Suprapubic skin (tissue), 4 donors: ENCODE data around the gene COL25A1.

ENCODE experiments used
- CTCF ChIP-seq, 2 donors: fragments of 200-600 bp in 1 of 2; fragments of 450-650 bp in 1 of 2; sonication (generic) in 1 of 2; IDR thresholded peaks; one replicate each; pipeline ENCODE4 v1.5.1; 2016 to 2019; ENCODE audit warnings: antibody characterized with exemption in 2 of 2, mild to moderate bottlenecking in 1 of 2, moderate library complexity in 1 of 2
- POLR2A ChIP-seq, 2 donors: fragments of 450-650 bp; IDR thresholded peaks; one replicate each; pipeline ENCODE4 v1.6.1; 2017; ENCODE audit warnings: antibody characterized with exemption in 2 of 2, mild to moderate bottlenecking in 2 of 2, moderate library complexity in 2 of 2
- POLR2AphosphoS5 ChIP-seq, 3 donors: sonication (generic); formaldehyde crosslinking; IDR thresholded peaks; one replicate each; pipeline ENCODE4 v1.6.1; 2017; ENCODE audit warnings: antibody characterized with exemption in 3 of 3

GRCh38 chr4:108877821-108878220, 424.6 kb downstream of the COL25A1 start:
- TF ChIP-seq POLR2A (IDR thresholded peaks at IDR 0.05) = no peak
- TF ChIP-seq CTCF (IDR thresholded peaks at IDR 0.05) = no peak
- TF ChIP-seq POLR2AphosphoS5 (IDR thresholded peaks at IDR 0.05) = no peak
